ENCODE measurements around the gene MDH2.
"Not testable (repeated sequence)": the region's sequence is repeated elsewhere in the genome, so short reads cannot be mapped to it uniquely, and the experiment has no call there.

Gene MDH2

GRCh38 chr7:76022026-76022780 lies 25.7 kb upstream of the MDH2 start:
- Histone ChIP-seq H4K91ac (ENCODE audit: low read depth, low read length, poor library complexity) (no peak overlapping the region), H3K4me1 (ENCODE audit: control insufficient read depth in 2 of 2, insufficient read depth in 1 of 2, low read depth in 1 of 2, low read length in 2 of 2) (peaks cover 0 to 2% of the 10 kb centered on the region in 2 donors), H3K14ac (ENCODE audit: low read length) (no peak overlapping the region), H2AK5ac (ENCODE audit: low read depth, low read length) (no peak overlapping the region), H2BK12ac (ENCODE audit: low read length) (no peak overlapping the region), H3K27ac (replicated peaks; ENCODE audit: low read length) (no peak overlapping the region), H3K23ac (ENCODE audit: low read depth, low read length, poor library complexity) (no peak overlapping the region), H3K18ac (ENCODE audit: low read length) (no peak overlapping the region), H2BK5ac (ENCODE audit: low read length) (no peak overlapping the region), H3K4me3 (ENCODE audit: low read length in 2 of 2) (no peak overlapping the region), H3K27me3 (ENCODE audit: control insufficient read depth in 3 of 3, insufficient read depth in 3 of 3, low read depth in 1 of 3, low read length in 3 of 3) (no peaks in the 10 kb centered on the region), H2AFZ (ENCODE audit: low read length) (no peak overlapping the region), H3K36me3 (replicated peaks in 1 of 2; ENCODE audit: control insufficient read depth in 2 of 2, insufficient read depth in 2 of 2, low read length in 2 of 2) (peaks cover 11 to 56% of the 10 kb centered on the region in 2 donors), H3K4ac (ENCODE audit: low read length) (no peak overlapping the region), H3K9me3 (replicated peaks in 1 of 2; ENCODE audit: control insufficient read depth in 2 of 2, insufficient read depth in 1 of 2, low read depth in 1 of 2, low read length in 2 of 2) (no peaks in the 10 kb centered on the region), H3K4me2 (ENCODE audit: insufficient read depth, low read length, poor library complexity, severe bottlenecking) (no peak overlapping the region), H3K9ac (ENCODE audit: low read depth, low read length, poor library complexity) (no peak overlapping the region), H4K8ac (ENCODE audit: low read depth, low read length) (no peak overlapping the region), H3K79me1 (ENCODE audit: low read depth, low read length) (no peaks in the 10 kb centered on the region), H2BK120ac (ENCODE audit: low read depth, low read length) (no peak overlapping the region), H2BK15ac (ENCODE audit: low read length) (no peak overlapping the region)
- no CpG with 5 or more reads among the region's 7 CpGs for WGBS, 2 donors (ENCODE audit: extremely low coverage in 2 of 2, insufficient read length in 2 of 2, insufficient replicate concordance in 1 of 2)
- no peak for DNase-seq (ENCODE audit: low spot score)

GRCh38 chr7:76023002-76023401 lies 24.9 kb upstream of the MDH2 start:
- no peak overlapping the region for H3K27ac ChIP-seq (replicated peaks; ENCODE audit: low read length)
- H3K9ac ChIP-seq (ENCODE audit: low read depth, low read length, poor library complexity) = no peak overlapping the region
- no peak overlapping the region for H2BK15ac ChIP-seq (ENCODE audit: low read length)
- H3K18ac ChIP-seq (ENCODE audit: low read length) = no peak overlapping the region
- no peak overlapping the region for H2AK5ac ChIP-seq (ENCODE audit: low read depth, low read length)
- H4K8ac ChIP-seq (ENCODE audit: low read depth, low read length) = no peak overlapping the region
- no peak for DNase-seq (ENCODE audit: low spot score)
- no peak overlapping the region for H3K4ac ChIP-seq (ENCODE audit: low read length)
- no peak overlapping the region for H3K4me3 ChIP-seq (ENCODE audit: low read length in 2 of 2)
- no peaks in the 10 kb centered on the region for H3K9me3 ChIP-seq (replicated peaks in 1 of 2; ENCODE audit: control insufficient read depth in 2 of 2, insufficient read depth in 1 of 2, low read depth in 1 of 2, low read length in 2 of 2)
- H2BK120ac ChIP-seq (ENCODE audit: low read depth, low read length) = no peak overlapping the region
- no peak overlapping the region for H3K23ac ChIP-seq (ENCODE audit: low read depth, low read length, poor library complexity)
- whole genome bisulfite sequencing, 2 donors (ENCODE audit: extremely low coverage in 2 of 2, insufficient read length in 2 of 2, insufficient replicate concordance in 1 of 2) = no CpG with 5 or more reads among the region's 4 CpGs
- no peak overlapping the region for H3K14ac ChIP-seq (ENCODE audit: low read length)
- H3K79me1 ChIP-seq (ENCODE audit: low read depth, low read length) = no peaks in the 10 kb centered on the region
- peaks cover 0 to 2% of the 10 kb centered on the region in 2 donors for H3K4me1 ChIP-seq (ENCODE audit: control insufficient read depth in 2 of 2, insufficient read depth in 1 of 2, low read depth in 1 of 2, low read length in 2 of 2)
- H2AFZ ChIP-seq (ENCODE audit: low read length) = peak overlapping the region; percentile 85
- H3K4me2 ChIP-seq (ENCODE audit: insufficient read depth, low read length, poor library complexity, severe bottlenecking) = no peak overlapping the region
- no peak overlapping the region for H2BK12ac ChIP-seq (ENCODE audit: low read length)
- H3K36me3 ChIP-seq (replicated peaks in 1 of 2; ENCODE audit: control insufficient read depth in 2 of 2, insufficient read depth in 2 of 2, low read length in 2 of 2) = peaks cover 11 to 59% of the 10 kb centered on the region in 2 donors
- H4K91ac ChIP-seq (ENCODE audit: low read depth, low read length, poor library complexity) = no peak overlapping the region
- H2BK5ac ChIP-seq (ENCODE audit: low read length) = no peak overlapping the region
- H3K27me3 ChIP-seq (ENCODE audit: control insufficient read depth in 3 of 3, insufficient read depth in 3 of 3, low read depth in 1 of 3, low read length in 3 of 3) = no peaks in the 10 kb centered on the region

GRCh38 chr7:76029682-76030081 lies 18.2 kb upstream of the MDH2 start:
- not testable (repeated sequence) for H3K14ac ChIP-seq (ENCODE audit: low read length); H3K9ac ChIP-seq (ENCODE audit: low read depth, low read length, poor library complexity); H3K4me3 ChIP-seq (ENCODE audit: low read length in 2 of 2); DNase-seq (ENCODE audit: low spot score); H2BK12ac ChIP-seq (ENCODE audit: low read length); H3K79me1 ChIP-seq (ENCODE audit: low read depth, low read length); H3K27me3 ChIP-seq (ENCODE audit: control insufficient read depth in 3 of 3, insufficient read depth in 3 of 3, low read depth in 1 of 3, low read length in 3 of 3); H3K18ac ChIP-seq (ENCODE audit: low read length); H3K27ac ChIP-seq (replicated peaks; ENCODE audit: low read length); H3K4me2 ChIP-seq (ENCODE audit: insufficient read depth, low read length, poor library complexity, severe bottlenecking); H2BK120ac ChIP-seq (ENCODE audit: low read depth, low read length); H3K4ac ChIP-seq (ENCODE audit: low read length); H2AFZ ChIP-seq (ENCODE audit: low read length); H4K8ac ChIP-seq (ENCODE audit: low read depth, low read length); H2BK15ac ChIP-seq (ENCODE audit: low read length); H2BK5ac ChIP-seq (ENCODE audit: low read length); H3K9me3 ChIP-seq (replicated peaks in 1 of 2; ENCODE audit: control insufficient read depth in 2 of 2, insufficient read depth in 1 of 2, low read depth in 1 of 2, low read length in 2 of 2); H3K4me1 ChIP-seq (ENCODE audit: control insufficient read depth in 2 of 2, insufficient read depth in 1 of 2, low read depth in 1 of 2, low read length in 2 of 2); H3K23ac ChIP-seq (ENCODE audit: low read depth, low read length, poor library complexity); H4K91ac ChIP-seq (ENCODE audit: low read depth, low read length, poor library complexity); H2AK5ac ChIP-seq (ENCODE audit: low read depth, low read length)
- peaks cover 9 to 33% of the 10 kb centered on the region in 2 donors for H3K36me3 ChIP-seq (replicated peaks in 1 of 2; ENCODE audit: control insufficient read depth in 2 of 2, insufficient read depth in 2 of 2, low read length in 2 of 2)
- WGBS, 2 donors (ENCODE audit: extremely low coverage in 2 of 2, insufficient read length in 2 of 2, insufficient replicate concordance in 1 of 2) = no CpG with 5 or more reads among the region's 7 CpGs

- H3K27ac ChIP-seq (replicated peaks; ENCODE audit: low read length) = no peak overlapping the region
- no peak overlapping the region for H2BK120ac ChIP-seq (ENCODE audit: low read depth, low read length)
- H3K9me3 ChIP-seq (replicated peaks in 1 of 2; ENCODE audit: control insufficient read depth in 2 of 2, insufficient read depth in 1 of 2, low read depth in 1 of 2, low read length in 2 of 2) = peaks cover 0 to 2% of the 10 kb centered on the region in 2 donors
- no peak overlapping the region for H4K8ac ChIP-seq (ENCODE audit: low read depth, low read length)
- no peak overlapping the region for H2AFZ ChIP-seq (ENCODE audit: low read length)
- no peak overlapping the region for H3K18ac ChIP-seq (ENCODE audit: low read length)
- no peak overlapping the region for H3K4me3 ChIP-seq (ENCODE audit: low read length in 2 of 2)
- H3K4me1 ChIP-seq (ENCODE audit: control insufficient read depth in 2 of 2, insufficient read depth in 1 of 2, low read depth in 1 of 2, low read length in 2 of 2) = no peaks in the 10 kb centered on the region
- no peak for DNase-seq (ENCODE audit: low spot score)
- H3K27me3 ChIP-seq (ENCODE audit: control insufficient read depth in 3 of 3, insufficient read depth in 3 of 3, low read depth in 1 of 3, low read length in 3 of 3) = no peaks in the 10 kb centered on the region
- H3K79me1 ChIP-seq (ENCODE audit: low read depth, low read length) = no peaks in the 10 kb centered on the region
- no peak overlapping the region for H3K4ac ChIP-seq (ENCODE audit: low read length)
- no peak overlapping the region for H3K23ac ChIP-seq (ENCODE audit: low read depth, low read length, poor library complexity)
- no peak overlapping the region for H2BK12ac ChIP-seq (ENCODE audit: low read length)
- H4K91ac ChIP-seq (ENCODE audit: low read depth, low read length, poor library complexity) = no peak overlapping the region
- WGBS, 2 donors (ENCODE audit: extremely low coverage in 2 of 2, insufficient read length in 2 of 2, insufficient replicate concordance in 1 of 2) = no CpG with 5 or more reads among the region's 1 CpG
- H3K36me3 ChIP-seq (replicated peaks in 1 of 2; ENCODE audit: control insufficient read depth in 2 of 2, insufficient read depth in 2 of 2, low read length in 2 of 2) = peaks cover 9 to 24% of the 10 kb centered on the region in 2 donors
- no peak overlapping the region for H3K14ac ChIP-seq (ENCODE audit: low read length)
- no peak overlapping the region for H2BK5ac ChIP-seq (ENCODE audit: low read length)
- no peak overlapping the region for H3K4me2 ChIP-seq (ENCODE audit: insufficient read depth, low read length, poor library complexity, severe bottlenecking)
- H2BK15ac ChIP-seq (ENCODE audit: low read length) = no peak overlapping the region
- H2AK5ac ChIP-seq (ENCODE audit: low read depth, low read length) = no peak overlapping the region
- no peak overlapping the region for H3K9ac ChIP-seq (ENCODE audit: low read depth, low read length, poor library complexity)
Observed at GRCh38 chr7:76031964-76032363, 15.9 kb upstream of the MDH2 start.
